ENCODE measurements around the gene PDPK1.
"Not testable (repeated sequence)": the region's sequence is repeated elsewhere in the genome, so short reads cannot be mapped to it uniquely, and the experiment has no call there.

Gene PDPK1

DNA sequence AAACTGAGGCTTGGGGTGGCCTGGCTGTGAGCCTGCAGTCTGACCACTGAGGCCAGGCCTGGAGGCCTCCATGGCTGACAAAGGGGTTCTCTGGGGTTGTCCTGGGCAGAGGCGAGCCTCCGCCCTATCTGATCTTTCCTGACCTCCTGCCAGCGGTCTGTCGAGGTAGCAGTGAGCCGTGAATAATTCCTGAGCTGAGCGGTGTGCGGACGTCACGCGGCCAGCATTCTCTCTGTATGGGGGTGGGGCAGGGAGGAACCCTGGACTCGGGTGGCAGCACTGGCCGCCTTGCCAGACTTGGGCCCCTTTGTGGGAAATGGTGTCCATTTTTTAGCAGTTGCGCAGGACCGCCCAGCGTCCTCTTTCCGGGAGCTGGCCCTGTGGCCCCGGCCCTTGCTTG lies 74.1 kb downstream of the PDPK1 start:
- not testable (repeated sequence) for DNase-seq (ENCODE audit: low spot score)

DNA sequence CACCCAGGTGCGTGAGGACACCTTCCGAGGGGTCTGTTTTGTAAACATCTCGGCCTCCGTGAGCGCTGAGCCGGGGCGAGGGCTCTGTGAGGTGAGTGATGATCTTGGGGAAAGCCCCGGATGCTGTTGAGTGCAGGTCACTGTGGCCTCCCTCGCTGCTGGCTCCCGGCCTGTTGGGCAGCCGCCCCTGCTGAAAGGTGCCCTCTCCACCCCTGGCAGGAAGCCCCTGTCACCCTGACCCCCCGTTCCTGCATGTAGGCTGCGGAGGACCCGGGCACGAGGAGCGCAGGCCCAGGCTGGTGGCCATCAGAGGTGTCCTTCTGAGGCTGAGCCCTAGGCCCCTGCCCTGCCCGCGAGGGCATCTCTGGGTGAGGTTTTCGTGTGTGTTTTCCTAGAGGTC lies 75.4 kb downstream of the PDPK1 start:
- not testable (repeated sequence) for DNase-seq (ENCODE audit: low spot score)

DNA sequence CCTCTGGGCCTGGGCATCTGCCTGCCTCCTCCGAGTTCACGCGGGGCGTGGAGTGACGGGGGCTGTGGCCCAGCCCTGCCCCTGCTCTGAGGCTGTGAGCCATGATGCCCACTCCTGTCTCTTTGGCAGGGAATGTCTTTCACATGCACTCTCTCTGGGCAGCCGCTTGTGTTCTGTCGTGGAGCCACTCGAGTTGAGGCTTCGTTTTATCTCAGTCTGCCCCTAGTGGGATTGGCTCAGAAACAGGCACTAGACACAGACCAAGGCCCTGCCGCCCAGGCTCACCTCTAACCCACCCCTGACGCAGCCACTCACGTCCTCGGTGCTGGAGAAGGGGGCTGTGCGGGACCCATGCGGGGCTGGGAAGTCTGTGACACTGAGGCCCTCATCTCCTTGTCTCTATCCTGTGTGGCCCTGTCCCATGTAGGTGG lies 77.0 kb downstream of the PDPK1 start:
- DNase-seq (ENCODE audit: low spot score), result peak; percentile 2

DNA sequence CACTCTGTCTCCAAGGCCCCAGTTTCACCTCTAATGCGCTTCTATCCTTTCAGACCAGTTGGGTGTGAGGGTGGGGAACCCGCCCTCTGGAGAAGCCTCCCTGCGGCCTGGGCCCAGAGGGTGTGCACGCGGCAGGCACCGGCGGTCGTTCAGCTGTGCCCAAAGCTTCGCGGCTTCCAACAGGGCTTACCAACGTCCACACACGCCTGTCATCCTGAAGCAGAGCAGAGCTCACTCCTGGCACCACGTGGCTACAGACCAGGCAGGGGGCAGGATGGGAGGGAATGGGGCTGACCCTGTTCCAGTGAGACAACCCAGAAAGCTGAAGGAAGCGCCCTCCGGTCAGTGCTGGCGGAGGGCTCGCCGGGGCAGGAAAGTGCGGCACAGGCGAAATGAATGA lies 81.1 kb downstream of the PDPK1 start:
- DNase-seq (ENCODE audit: low spot score), result not testable (repeated sequence)

DNA sequence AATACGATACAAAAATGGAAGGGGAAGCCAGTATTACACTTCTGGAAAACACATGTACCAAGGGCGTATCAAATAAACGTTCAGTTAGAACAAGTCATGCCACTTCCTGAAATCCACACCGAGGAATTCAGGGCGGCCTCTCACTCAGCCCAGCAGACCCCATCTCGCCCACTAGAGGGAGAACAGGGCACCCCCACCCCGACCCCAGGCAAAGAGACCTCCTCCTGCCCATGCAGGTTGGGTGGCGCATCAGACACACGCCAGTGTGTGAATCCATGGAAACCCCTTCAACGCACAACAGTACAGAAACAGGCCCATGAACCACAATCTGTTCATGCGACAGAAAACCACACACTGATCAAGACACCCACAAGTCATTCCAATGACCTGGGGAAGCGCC lies 81.8 kb downstream of the PDPK1 start:
- DNase-seq (ENCODE audit: low spot score), result not testable (repeated sequence)

DNA sequence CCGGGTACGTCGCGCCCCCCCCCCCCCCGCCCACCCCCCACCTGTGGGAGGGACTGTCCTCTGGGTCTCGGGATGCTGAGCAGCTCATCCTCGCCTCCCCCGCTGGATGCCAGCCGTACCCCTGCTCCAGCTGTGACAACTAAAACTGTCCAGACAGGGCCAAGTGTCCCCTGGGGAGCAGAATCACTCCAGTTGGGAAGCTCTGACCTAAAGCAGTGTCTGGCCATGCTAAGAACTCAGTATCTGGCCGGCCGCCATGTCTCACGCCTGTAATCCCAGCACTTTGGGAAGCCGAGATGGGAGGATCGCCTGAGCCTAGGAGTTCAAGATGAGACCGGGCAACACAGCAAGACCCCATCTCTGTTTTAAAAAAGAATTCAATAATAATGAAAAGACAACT lies 83.0 kb downstream of the PDPK1 start:
- not testable (repeated sequence) for DNase-seq (ENCODE audit: low spot score)

DNA sequence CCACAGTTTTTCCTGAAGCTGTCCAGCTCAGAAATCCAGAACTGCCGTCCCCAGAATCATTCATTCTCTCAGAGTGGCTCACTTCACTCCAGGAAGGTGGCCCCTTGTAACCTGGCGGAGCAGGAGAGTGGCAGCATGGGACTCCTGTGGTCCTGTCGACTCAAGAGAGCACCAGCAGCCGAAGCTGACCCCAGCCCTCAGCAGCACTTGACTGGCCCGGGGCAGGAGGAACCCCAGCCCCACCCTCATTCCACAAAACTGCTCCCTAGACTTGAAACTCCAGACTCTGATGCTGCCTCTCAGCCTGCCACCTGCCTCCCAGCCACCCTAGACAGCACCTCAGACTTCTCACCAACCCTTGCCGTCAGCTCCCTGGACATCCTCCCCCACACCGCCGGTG lies 83.6 kb downstream of the PDPK1 start:
- not testable (repeated sequence) for DNase-seq (ENCODE audit: low spot score)

DNA sequence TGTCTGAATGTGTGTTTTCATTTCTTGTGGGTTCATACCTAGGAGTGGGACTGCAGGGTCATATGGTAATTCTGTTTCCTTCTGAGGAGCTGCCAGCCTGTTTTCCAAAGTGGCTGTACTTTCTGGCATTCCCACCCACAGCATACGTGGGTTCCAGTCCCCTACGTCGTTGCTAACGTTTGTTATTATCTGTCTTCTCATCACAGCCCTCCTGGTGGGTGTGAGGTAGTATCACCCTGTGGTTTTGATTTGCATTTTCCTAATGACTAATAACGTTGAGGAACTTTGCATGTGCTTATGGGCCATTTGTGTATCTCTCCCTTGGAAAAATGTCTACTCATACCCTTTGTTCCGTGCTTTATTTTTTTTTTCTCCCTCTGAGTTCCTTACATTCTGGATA lies 89.3 kb downstream of the PDPK1 start:
- DNase-seq (ENCODE audit: low spot score), result not testable (repeated sequence)

DNA sequence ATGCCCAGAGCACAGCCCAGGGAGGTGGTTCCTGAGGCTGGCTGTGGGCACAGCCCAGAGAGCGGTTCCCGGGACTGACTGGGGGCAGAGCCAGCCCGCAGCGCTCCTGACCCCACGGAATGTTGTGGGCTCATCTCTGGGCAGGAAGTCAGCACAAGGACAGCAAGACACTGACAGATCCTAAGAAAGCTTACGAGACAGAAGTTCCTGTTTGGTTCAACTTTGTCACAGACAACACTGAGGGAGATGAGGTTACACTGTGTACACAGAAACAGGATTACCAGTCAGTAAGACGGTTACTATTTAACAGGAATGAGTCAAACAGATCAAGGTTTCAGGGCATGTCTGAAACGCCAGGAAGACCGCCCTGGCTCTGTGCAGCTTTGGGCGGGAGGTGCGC lies 93.4 kb downstream of the PDPK1 start:
- not testable (repeated sequence) for DNase-seq (ENCODE audit: low spot score)

DNA sequence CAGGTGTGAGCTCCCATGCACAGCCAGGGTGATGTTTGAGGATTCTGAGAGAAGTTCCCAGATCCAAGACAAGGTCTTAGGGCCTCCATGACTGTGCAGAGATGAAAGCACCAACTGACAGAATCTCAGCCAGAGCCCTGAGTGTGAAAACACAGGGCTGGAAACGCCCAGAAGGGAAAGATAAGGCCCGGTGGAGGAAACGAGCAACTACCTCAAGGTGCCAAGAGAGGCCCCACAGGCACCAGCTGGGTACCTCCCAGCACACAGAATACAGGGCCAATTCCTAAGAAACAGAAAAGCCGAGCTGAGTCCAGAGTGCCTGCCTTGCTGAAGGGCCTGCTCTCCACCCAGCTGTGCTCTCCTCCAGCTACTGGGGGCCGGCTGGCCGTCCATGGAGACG lies 94.5 kb downstream of the PDPK1 start:
- not testable (repeated sequence) for DNase-seq (ENCODE audit: low spot score)

DNA sequence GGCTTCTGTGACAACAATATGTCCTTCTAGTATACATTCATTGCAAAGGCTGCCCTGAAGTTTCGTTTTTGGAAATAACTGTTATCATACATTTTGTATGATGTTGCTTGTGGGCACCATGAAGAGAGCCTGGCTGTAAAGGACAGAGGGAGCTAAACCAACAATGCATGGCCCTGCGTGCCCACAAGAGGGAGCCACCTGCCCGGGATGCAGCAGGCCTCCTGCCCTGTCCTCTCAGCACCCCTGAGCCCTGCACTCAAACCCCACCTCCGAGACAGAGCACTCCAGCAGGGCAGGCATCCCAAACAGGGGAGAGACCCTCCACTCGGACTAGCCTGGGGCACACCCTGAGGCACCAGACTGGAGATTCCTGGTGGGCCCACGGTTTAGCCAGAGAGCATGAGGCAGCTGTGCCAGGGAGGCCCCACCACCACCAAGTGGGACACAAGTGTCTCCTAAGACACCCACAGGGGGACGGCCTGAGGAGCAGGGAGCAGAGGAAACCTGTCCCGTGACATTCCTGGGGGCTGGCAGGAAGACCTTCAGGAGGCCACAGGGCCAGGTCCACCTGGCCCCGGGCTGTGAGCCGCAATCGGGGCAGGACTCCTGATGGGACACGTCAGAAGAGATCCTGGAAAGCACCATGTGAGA lies 101.4 kb downstream of the PDPK1 start:
- not testable (repeated sequence) for DNase-seq (ENCODE audit: low spot score)

DNA sequence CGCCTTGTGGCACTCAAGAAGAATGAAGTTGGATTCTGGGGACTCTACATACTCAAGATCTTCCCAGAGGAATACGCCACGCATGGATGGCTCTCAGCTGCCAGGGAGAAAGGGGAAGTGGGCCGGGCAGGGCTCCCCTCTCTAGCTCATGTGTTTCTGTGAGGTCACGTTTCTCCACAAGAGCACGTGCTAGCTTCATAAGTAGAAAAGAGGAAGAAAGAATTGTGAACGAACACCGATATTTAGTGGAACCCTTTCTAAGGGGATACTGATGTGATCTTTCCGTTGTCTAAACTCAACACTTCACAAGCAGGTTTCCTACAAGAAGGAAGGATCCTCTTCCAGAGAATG lies 101.9 kb downstream of the PDPK1 start:
- DNase-seq (ENCODE audit: low spot score), result not testable (repeated sequence)

DNA sequence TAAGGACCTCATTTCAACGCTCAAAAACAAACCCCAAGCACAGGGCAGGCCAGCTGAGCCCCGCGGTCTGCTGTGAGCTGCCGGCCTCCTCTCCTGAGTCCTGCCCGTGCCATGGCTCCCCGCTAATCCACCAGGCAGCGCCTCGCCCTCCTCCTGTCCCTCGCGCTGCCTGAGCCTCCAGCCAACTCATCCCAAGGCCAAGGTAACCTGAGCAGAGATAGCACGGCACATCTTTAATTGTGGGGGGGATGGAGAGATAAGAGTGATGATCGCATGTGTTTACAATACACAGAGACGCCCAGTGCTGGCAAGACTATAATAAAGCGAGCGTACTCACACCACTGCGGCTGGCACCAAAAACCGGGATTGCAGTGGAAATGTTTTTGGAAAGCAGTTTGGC lies 104.7 kb downstream of the PDPK1 start:
- DNase-seq (ENCODE audit: low spot score), result not testable (repeated sequence)

DNA sequence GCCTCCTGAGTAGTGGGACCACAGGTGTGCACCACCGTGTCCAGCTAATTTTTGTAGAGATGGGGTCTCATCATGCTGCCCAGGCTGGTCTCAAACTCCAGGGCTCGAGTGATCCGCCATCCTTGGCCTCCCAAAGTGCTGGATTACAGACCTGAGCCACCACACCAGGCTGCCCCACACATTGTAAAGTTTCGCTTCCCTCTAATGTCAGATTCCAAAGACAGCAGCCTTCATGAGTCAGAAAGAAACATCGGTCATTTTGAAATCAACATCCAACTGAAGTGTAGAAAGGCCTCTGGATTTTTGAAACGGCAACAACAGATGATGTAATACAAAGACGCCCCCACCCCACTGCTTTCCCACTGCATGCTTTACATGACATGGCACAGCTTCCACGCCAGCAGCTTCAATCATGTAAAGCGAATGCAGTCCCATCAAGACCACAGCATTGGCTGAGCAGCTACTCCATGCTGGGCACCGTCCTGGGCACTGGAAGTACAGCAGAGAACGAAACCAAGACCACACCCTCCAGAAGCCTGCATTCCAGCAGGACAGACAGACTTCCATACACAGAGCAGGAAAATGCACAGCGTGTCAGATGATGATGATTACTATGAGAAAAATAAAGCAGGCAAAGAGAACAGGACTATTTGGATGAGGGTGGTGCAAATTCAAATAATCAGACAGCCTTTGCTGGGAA lies 107.1 kb downstream of the PDPK1 start:
- not testable (repeated sequence) for DNase-seq (ENCODE audit: low spot score)

DNA sequence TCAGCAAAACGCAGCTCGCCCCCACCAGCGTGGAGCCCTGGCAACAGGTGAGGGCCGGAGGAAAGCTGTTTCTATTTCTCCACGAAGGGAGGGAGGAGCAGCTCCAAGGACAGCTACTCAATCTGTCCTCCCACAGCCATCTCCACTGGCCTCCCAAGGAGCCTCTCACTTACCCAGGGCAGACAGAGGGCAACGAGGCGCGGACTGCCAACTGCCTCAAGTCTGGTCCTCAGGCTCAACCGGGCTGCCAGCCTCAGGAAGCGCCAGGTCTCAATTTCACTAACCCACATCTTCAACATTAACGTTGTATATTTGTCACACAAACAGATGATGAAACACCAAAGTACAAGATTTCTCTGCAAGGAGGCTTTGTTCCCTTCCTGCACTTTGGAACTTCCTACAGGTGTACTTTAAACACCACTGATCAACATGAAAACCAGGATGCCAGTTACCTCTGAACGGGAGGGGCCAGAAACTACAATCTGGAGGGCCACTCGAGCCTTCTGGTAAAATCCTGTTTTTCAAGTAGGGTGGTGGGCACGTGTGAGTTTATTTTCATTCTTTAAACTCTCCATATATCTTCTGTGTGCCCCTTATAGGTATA lies 113.5 kb downstream of the PDPK1 start:
- not testable (repeated sequence) for DNase-seq (ENCODE audit: low spot score)

Small RNAs within 50 kb of the gene (small RNA-seq; reads per million reads assigned to genes)
- gene AC093525.1, result 0 reads per million in 2 experiments
- gene MIR3178, result 0.05 to 0.09 reads per million in 2 experiments
